GM21515 (cell line): Measurements from ENCODE around the gene CCDC157.
A peak's percentile ranks its signal among the peaks of the same experiment; 100 is the strongest.

ENCODE experiments used
- ATAC-seq: cut with Tn5 transposase; IDR thresholded peaks from one replicate; pipeline ENCODE4 v1.9.1; 2021; ENCODE audit not compliant: unreplicated experiment

Gene CCDC157

DNA sequence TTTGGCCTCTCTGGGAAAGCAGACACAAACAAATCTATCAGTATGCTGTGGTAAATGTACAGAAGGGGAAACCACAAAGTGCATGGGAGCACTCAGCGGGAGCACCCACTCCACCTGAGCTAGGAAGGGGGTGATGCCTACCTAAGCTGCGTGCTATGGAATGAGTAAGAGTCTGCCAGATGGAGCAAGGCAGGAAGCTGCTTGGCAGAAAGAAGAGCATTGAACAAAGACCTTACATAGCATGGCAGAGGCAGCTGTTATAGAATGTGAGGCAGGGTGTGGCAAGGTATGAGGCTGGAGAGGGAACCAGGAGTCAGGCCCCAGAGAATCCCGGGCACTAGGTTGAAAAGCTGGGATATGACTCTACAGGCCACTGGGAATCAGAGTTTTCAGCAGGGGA lies 55.0 kb downstream of the CCDC157 start:
- ATAC-seq = no peak

DNA sequence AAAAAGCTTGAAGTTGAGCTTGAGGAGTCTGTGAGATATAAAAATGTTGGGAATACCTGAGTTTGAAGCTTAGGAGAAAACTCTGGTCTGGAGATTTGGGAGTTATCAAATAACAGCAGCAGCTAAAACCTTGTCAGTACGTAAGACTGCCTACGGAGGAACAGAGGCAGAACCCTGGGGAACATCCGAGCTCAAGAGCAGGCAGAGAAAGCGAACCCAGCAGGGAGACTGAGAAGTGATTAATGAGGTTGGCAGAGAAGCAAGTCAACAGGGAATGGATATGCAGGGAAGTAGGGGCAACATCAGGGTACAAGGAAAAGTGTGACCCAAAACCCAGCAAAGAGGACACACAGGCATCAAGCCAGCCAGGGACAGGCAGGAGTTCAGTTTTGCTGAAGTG lies 56.2 kb downstream of the CCDC157 start:
- no peak for ATAC-seq

DNA sequence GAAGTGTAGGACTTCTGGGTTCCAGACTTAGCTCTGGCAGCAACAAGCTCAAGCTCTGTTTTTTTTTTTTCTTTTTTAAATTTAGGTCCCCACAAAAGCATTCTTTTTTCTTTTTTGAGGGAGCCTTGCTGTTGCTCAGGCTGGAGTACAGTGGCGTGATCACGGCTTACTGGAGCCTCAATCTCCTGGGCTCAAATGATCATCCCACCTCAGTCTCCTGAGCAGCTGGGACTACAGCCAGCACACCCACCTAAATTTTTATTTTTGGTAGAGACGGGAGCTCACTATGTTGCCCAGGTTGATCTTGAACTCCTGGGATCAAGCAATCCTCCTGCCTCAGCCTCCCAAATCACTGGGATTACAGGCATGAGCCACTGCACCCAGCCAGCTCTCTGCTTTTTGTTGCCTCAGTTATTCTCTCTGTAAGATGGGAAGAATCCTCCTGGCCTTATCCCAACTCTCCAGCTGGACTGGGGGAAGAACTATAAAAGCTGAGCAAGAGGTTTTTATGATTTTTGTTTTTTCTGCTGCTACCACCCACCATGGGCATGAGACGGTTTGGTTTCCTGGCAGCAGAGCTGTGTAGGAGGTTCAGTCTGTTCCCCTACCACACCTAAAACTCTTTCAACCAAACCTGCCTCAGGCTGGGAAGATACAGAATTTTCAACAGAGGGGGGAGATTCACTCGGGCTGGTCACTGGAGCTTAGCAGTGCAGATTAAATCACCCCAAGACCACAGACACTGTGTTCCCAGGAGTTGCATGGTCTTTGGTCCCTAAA lies 57.1 kb downstream of the CCDC157 start:
- no peak for ATAC-seq

GRCh38 chr22:30414525-30415047 lies 57.8 kb downstream of the CCDC157 start:
- ATAC-seq = no peak

GRCh38 chr22:30416403-30416802 lies 59.6 kb downstream of the CCDC157 start:
- no peak for ATAC-seq

DNA sequence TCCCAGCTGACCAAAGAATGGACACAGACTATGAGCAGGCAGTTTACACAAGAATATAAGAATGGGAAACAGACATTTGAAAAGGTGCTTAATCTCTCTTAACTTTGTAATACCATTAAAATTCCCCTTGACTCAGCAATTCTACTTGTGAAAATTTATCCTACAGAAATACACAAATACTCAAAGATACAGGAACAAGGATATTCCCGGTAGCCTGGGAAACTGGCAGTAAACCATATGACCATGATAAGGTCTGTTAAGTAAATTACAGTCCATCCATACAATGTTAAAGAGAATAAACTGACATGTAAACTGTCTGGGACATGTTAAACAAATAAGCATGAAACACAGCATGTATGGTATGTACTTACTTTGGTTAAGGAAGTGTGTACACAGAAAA lies 60.0 kb downstream of the CCDC157 start:
- ATAC-seq = no peak

GRCh38 chr22:30420347-30421125 lies 63.7 kb downstream of the CCDC157 start:
- ATAC-seq = no peak

DNA sequence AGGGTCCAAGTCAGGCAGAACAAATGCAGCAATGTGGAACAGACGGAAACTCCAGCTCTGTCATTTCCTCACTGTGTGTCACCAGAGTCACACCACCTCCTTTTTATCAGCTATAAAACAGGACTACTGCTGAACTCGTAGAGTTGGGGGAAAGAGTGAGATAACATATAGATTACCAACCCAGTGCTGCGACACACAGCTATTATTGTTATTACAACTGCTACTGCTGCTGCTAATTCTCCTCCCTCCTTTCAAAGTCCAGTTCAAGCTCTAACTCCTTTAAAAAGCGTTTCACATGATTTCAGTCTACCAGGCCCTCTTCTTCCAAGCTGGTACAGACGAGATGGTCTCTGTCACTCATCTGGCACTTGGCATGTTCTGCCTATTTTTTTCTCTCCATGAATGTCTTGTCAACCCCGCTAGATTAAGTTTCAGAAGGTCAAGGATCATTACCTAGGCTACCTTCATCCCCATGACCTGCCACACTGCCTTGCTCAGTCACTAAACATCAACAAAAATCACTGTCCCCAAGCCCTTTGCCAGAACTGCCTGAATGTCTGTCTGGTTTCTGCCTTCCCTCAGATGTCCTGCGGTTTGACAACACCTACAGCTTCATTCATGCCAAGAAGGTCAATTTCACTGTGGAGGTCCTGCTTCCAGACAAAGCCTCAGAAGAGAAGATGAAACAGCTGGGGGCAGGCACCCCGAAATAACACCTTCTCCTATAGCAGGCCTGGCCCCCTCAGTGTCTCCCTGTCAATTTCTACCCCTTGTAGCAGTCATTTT lies 65.1 kb downstream of the CCDC157 start:
- no peak for ATAC-seq

DNA sequence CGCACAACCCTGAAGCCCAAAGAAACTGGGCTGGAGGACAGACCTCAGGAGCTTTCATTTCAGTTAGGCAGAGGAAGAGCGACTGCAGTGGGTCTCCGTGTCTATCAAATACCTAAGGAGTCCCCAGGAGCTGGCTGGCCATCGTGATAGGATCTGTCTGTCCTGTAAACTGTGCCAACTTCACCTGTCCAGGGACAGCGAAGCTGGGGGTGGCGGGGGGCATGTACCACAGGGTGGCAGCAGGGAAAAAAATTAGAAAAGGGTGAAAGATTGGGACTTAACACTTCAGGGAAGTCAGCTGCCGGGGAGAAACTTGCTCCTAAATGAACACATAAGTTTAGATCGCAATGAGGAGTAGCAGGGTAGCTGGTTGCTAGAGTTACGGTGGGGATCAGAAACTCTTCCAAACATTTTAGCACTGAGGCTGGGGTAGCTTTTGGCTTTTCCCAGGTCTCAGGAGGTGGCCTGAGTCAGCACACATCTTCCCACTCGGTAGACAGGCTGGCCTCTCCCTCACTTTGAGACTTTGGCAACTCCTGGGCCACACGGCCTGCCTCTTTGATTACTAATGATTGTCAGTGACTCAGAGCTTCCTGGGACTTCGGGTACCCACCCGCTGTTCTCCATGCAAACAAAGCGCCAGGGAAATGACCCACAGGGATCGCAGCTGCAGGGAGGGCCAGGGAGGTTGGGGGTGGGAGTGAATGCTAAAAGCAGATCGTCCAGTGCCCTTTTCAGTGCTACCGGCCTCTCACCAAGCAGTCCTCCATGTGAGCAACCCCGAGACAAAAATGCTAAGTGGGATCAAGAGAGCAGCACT lies 65.9 kb downstream of the CCDC157 start:
- ATAC-seq = no peak

GRCh38 chr22:30423301-30423958 lies 66.6 kb downstream of the CCDC157 start:
- peak; percentile 27 for ATAC-seq

DNA sequence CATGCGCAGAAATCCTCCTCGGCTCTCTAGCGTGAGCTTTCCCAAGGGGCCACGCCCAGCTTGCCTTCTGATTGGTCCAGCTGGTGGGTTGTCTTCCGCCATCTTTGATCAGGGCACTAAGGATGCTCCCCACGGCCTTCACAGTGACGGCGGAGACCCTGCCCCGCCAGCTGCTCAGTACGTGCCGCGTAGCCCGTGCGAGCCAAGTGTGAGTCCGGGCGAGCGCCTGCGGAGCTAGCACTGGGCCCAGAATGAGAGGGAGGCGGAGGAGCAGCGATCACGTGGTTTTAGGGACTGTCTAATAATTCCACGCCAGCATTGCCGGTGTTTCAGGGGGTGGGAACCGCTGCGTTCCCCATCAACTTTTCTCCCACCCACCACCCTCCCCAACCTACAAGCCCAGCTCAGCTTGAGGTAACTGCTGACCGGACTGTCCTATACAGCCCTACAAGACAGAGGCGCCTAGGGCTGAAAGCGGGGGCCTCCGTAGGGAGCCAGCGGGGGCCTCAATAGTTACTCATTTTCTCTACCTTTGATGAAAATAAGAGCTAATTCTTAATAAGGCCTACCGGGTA lies 67.2 kb downstream of the CCDC157 start:
- peak; percentile 80 for ATAC-seq

DNA sequence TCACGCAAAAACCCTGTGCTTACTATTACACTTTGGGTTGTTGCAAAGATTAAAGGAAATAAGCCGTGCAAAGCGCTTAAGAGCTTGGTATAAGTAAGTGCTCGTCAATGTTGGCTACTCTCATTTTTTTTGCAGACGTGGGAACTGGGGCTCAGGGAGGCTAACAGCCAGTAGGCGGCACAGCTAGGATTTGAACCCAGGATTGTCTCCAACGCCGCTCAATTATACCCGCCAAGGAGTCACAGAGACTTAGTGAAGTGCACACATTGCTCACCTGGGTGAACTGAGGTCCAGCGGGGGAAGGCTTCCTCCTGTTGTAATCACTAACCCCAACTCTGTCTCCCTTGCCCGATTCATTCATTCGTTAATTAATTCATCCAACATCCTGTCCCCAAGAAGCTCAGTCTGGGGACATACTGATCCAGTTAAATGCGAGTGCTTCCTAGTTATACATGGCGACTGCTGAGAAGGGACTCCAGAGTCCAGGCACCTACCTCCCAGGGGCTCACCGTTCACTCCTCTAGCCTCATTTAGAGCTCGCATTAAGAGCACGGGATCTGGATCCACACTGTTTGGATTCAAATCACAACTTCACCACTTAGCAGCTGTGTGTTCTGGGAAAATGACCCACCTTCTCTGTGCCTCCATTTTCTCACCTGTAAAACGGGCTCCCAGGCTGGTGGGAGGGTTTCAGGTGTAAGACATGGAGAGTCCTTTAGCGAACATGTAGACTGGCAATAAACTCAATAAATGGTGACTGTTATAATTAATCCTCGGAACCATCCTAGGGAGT lies 67.9 kb downstream of the CCDC157 start:
- no peak for ATAC-seq

DNA sequence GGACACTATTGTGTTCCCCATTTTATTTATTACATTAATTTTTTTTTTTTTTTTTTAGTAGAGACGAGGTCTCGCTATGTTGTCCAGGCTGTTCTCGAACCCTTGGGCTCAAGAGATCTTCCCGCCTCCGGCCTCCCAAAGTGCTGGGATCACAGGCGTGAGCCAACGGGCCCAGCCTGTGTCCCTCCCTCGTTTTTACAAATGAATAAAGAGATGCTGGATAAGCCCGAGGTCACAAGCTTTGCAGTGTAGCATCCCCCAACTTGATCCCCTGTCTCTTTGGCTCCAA lies 68.5 kb downstream of the CCDC157 start:
- no peak for ATAC-seq

DNA sequence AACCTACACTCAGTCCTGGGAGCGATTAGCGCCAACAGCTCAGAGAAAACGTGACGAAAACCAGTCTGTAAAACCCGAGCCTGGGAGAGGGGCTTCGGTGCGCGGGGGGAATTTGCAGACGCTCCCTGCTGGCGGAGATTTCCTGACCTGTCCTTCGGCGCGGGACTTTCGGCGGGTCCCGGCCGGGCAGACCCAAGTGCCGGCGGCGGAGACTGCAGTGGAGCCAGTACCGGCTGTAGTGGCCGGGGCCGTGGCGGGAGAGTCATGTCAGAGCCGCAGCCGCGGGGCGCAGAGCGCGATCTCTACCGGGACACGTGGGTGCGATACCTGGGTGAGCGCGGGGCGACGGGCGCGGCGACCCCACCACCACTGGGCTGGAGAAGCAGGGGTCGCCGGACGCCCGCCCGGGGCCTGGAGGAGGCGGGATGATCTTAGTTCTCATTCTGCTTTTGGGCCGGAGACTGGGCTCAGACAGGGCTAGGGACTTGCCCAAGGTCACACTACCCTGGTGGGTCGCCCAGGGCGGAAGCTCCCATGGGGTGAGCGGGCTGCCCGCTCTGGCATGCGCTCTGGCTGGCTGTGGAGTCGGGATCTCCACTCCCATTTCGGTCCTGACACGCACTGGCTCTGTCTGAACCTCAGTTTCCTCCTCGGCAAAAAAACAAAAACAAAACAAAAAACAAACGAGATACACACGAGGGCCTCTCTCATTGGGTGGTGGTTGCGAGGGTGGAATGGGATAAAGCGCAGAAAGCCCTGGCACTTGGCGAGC lies 69.0 kb downstream of the CCDC157 start, which contains the start of gene MTFP1:
MTFP1 (plus strand) TSS at position 153 of the 772 bp plus-strand sequence; CDS start at position 265, 112 bp downstream.
- no peak for ATAC-seq
